CD4-positive, alpha-beta memory T cell (primary cell): Measurements from ENCODE around the gene TRIM26. TPM values are rescaled to one million over a fixed set of nuclear protein-coding genes. Genes with fewer than 3 reads are reported as not detected.
"Not testable (repeated sequence)": the region's sequence is repeated elsewhere in the genome, so short reads cannot be mapped to it uniquely, and the experiment has no call there.

ENCODE experiments used
- CTCF ChIA-PET: fragments of 350-600 bp; sonication (Branson Sonifier 250); formaldehyde crosslinking; loops from one replicate; lab custom pipeline; 2021; ENCODE audit warnings: inconsistent platforms; ENCODE audit not compliant: partially characterized antibody; lab: Charles Lee
- POLR2A ChIA-PET: fragments of 350-600 bp; sonication (Branson Sonifier 250); formaldehyde crosslinking; loops from one replicate; lab custom pipeline; 2021; ENCODE audit not compliant: partially characterized antibody; lab: Charles Lee
- DNase-seq, 5 donors: peaks; one replicate each; pipeline versions ENCODE4 v3.0.0 to v3.0.0-alpha.2; 2020 to 2022; ENCODE audit warnings: mixed read lengths in 1 of 5
- H3K27ac ChIP-seq: one replicate; pipeline ENCODE4 v1.7.0; 2013; ENCODE audit warnings: low read depth, low read length
- H3K27me3 ChIP-seq: 2 replicates; pipeline ENCODE4 v1.7.0; 2013; ENCODE audit warnings: mild to moderate bottlenecking, low read length, moderate library complexity; ENCODE audit not compliant: insufficient read depth
- H3K36me3 ChIP-seq: 2 replicates; pipeline ENCODE4 v1.7.0; 2013; ENCODE audit warnings: mild to moderate bottlenecking, low read length, moderate library complexity; ENCODE audit not compliant: insufficient read depth
- H3K4me1 ChIP-seq: 2 replicates; pipeline ENCODE4 v1.7.0; 2013; ENCODE audit warnings: mild to moderate bottlenecking, low read length, moderate library complexity; ENCODE audit not compliant: insufficient read depth
- H3K4me3 ChIP-seq, 2 donors: one replicate each; pipeline ENCODE4 v1.7.0; 2013; ENCODE audit warnings: low read length in 2 of 2, mild to moderate bottlenecking in 1 of 2
- H3K9me3 ChIP-seq, 2 donors: one replicate each; pipeline ENCODE4 v1.7.0; 2013; ENCODE audit warnings: low read length in 2 of 2, control low read depth in 1 of 2; ENCODE audit not compliant: control insufficient read depth in 1 of 2
- H3K27ac Mint-ChIP-seq, 7 donors: one replicate each; pipeline ENCODE4 v1.8.0; 2020 to 2021; ENCODE audit warnings: mixed read lengths in 7 of 7, mild to moderate bottlenecking in 6 of 7, inconsistent platforms in 3 of 7, moderate library complexity in 3 of 7
- H3K27me3 Mint-ChIP-seq, 2 donors: one replicate each; pipeline ENCODE4 v1.8.0; 2020 to 2021; ENCODE audit warnings: mixed read lengths in 2 of 2
- H3K36me3 Mint-ChIP-seq, 2 donors: one replicate each; pipeline ENCODE4 v1.8.0; 2020 to 2021; ENCODE audit warnings: mixed read lengths in 2 of 2, inconsistent platforms in 1 of 2, mild to moderate bottlenecking in 1 of 2
- H3K4me1 Mint-ChIP-seq, 4 donors: one replicate each; pipeline ENCODE4 v1.8.0; 2020 to 2021; ENCODE audit warnings: mixed read lengths in 4 of 4, mild to moderate bottlenecking in 1 of 4
- H3K4me3 Mint-ChIP-seq, 8 donors: one replicate each; pipeline ENCODE4 v1.8.0; 2020 to 2021; ENCODE audit warnings: mixed read lengths in 8 of 8, mild to moderate bottlenecking in 7 of 8, moderate library complexity in 6 of 8, inconsistent platforms in 3 of 8
- H3K9me3 Mint-ChIP-seq, 8 donors: one replicate each; pipeline ENCODE4 v1.8.0; 2020 to 2021; ENCODE audit warnings: mixed read lengths in 8 of 8, mild to moderate bottlenecking in 5 of 8, inconsistent platforms in 3 of 8, moderate library complexity in 1 of 8
- intact Hi-C: fragments of 100-400 bp; cut with micrococcal nuclease; formaldehyde crosslinking; loops from one replicate; pipeline ENCODE4 v1.15.1; 2023
- polyA plus RNA-seq, 2 donors: library from polyadenylated mRNA; unstranded; fragments of 300-500 nt; fragmentation: Illumina TruSeq; gene quantifications; one replicate each; pipeline ENCODE4 v1.2.3, GENCODE V29; 2021
- total RNA-seq, 2 experiments: library from RNA; stranded (reverse); gene quantifications; one replicate each; pipeline ENCODE4 v1.2.3, GENCODE V29; 2021

Gene TRIM26
- total RNA-seq: 10 to 100 TPM; 60.0 to 60.7 TPM
- polyA plus RNA-seq: 10 to 100 TPM; 17.3 to 51.0 TPM

DNA sequence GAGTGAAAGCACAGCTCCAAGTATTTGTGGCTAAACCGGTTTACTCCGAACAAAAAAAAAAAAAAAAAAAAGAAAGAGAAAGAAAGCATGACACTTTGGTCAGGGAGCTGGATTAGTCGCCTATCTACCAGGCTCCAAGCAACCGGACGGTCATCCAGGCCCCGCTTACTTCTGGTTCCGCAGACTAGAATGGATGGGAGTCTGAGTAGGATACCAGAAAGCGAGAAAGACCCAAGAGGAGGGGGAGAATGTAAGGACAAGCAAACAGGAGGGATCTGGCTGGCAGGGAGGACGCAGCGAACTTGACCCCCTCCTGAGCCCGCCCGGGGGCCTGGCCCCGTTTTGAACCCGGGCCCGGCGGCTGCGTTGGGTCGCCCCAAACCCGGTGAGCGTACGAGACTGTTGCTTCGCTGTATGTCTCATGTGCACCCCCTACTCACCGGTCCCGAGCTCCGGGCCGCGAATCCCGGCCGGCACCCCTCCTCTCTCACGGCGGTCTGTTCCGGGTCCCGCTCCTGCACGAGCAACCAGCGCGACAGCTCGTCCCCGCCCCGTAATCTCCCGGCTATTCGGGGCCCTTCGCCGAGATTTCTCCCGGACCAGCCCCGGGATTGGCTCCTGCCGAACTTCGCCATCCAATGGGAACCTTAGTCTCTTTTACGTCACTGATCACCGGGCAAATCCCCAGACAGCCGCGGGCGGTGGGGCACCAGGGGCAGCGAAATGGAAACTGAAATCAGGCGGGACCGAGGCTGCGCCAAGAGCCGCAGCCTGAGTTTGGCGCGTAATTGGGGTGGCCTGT, at the start of gene TRIM26:
TRIM26 (minus strand) TSS at position 542 of the 802 bp plus-strand sequence. CDS start 14,303 bp downstream, outside the sequence.
- ChIA-PET POLR2A (interaction anchor here (0.6 to 3.3 kb wide), 23 partner anchors 8 to 563 kb away, joined by 3 to 46 read pairs (median 4); partner anchors contain the start of genes MDC1, POLR1H, PPP1R11 and PRR3), CTCF (interaction anchor here (1.0 to 1.4 kb wide), 4 partner anchors 10 to 113 kb away, joined by 3 to 4 read pairs (median 4); partner anchors contain the start of gene TRIM39)
- no peaks in the 10 kb centered on the region for H3K36me3 ChIP-seq
- H3K27ac ChIP-seq: peak within 1 kb of the TSS; percentile 97
- Mint-ChIP-seq H3K36me3 (peaks cover 5 to 21% of the 10 kb centered on the region in 2 donors), H3K9me3 (no peaks in the 10 kb centered on the region), H3K27ac (peak within 1 kb of the TSS; percentile 98 to 100 (median 99)), H3K4me3 (peak within 1 kb of the TSS; percentile 94 to 99 (median 98)), H3K4me1 (peaks cover 46 to 72% (median 53%) of the 10 kb centered on the region in 4 donors), H3K27me3 (no peaks in the 10 kb centered on the region)
- peaks cover 50% of the 10 kb centered on the region for H3K4me1 ChIP-seq
- H3K9me3 ChIP-seq: no peaks in the 10 kb centered on the region
- H3K4me3 ChIP-seq: peak within 1 kb of the TSS; percentile 78 to 84
- intact Hi-C loops: loop anchor here (1.0 to 2.0 kb wide), 2 partner anchors 132 to 146 kb away; partner anchors contain the start of genes PPP1R11 and RPP21
- peak; percentile 97 to 99 (median 98) for DNase-seq
- H3K27me3 ChIP-seq: no peaks in the 10 kb centered on the region

- Histone ChIP-seq H3K9me3 (no peaks in the 10 kb centered on the region), H3K27me3 (no peaks in the 10 kb centered on the region), H3K27ac (peak overlapping the region; percentile 60), H3K36me3 (no peaks in the 10 kb centered on the region), H3K4me1 (peaks cover 7% of the 10 kb centered on the region), H3K4me3 (peak overlapping the region; percentile 31 to 79)
- Mint-ChIP-seq H3K4me1 (peaks cover 7 to 17% (median 10%) of the 10 kb centered on the region in 4 donors), H3K9me3 (peaks cover 0 to 4% (median 0%) of the 10 kb centered on the region in 8 donors), H3K27ac (peak overlapping the region in 5 of 7 donors; percentile 10 to 92 (median 48)), H3K27me3 (peaks cover 0 to 3% of the 10 kb centered on the region in 2 donors), H3K36me3 (peaks cover 5 to 8% of the 10 kb centered on the region in 2 donors), H3K4me3 (peak overlapping the region; percentile 86 to 97 (median 92))
- peak in 4 of 5 donors; percentile 4 to 18 (median 17) for DNase-seq
- POLR2A ChIA-PET: interaction anchor here (1.4 kb wide), 1 partner anchor 46 kb away, joined by 6 read pairs; no protein-coding TSS in a partner anchor
- CTCF ChIA-PET: no interaction called here
- intact Hi-C loops: no loop called here
These were observed 46.9 kb upstream of the TRIM26 start for GRCh38 chr6:30260036-30260504.

DNA sequence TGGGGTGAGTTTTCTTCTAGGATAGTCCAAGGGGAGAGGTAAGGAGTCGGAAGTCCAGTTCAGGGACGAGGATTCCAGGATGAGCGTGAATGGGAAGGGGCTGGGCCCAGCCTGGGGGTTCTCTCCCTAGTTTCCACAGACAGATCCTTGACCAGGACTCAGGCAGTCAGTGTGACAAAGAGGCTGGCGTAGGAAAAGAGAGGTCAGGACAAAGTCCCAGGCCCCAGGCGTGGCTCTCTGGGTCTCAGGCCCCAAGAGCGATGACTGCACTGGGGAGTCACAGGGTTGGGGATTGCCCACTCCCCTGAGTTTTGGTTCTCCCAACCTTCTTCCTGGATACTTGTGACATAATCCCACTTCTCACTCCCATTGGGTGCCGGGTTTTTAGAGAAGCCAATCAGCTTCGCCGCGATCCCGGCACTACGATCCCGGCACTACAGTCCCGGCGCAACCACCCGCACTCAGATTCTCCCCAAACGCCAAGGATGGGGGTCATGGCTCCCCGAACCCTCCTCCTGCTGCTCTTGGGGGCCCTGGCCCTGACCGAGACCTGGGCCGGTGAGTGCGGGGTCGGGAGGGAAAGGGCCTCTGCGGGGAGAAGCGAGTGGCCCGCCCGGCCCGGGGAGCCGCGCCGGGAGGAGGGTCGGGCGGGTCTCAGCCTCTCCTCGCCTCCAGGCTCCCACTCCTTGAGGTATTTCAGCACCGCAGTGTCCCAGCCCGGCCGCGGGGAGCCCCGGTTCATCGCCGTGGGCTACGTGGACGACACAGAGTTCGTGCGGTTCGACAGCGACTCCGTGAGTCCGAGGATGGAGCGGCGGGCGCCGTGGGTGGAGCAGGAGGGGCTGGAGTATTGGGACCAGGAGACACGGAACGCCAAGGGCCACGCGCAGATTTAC, 46.2 kb upstream of the TRIM26 start:
- H3K36me3 ChIP-seq: no peaks in the 10 kb centered on the region
- H3K27me3 ChIP-seq: no peaks in the 10 kb centered on the region
- peak overlapping the region; percentile 60 for H3K27ac ChIP-seq
- peak overlapping the region; percentile 31 to 79 for H3K4me3 ChIP-seq
- peaks cover 7% of the 10 kb centered on the region for H3K4me1 ChIP-seq
- ChIA-PET POLR2A (interaction anchor here (1.0 to 1.4 kb wide), 2 partner anchors 45 to 47 kb away, joined by 3 to 6 read pairs; partner anchors contain the start of gene TRIM26), CTCF (interaction anchor here (0.6 kb wide), 1 partner anchor 46 kb away, joined by 3 read pairs; the partner anchor contains the start of gene TRIM26)
- Mint-ChIP-seq H3K27me3 (peaks cover 0 to 3% of the 10 kb centered on the region in 2 donors), H3K4me3 (peak overlapping the region; percentile 86 to 97 (median 92)), H3K27ac (peak overlapping the region; percentile 70 to 93 (median 88)), H3K4me1 (peaks cover 7 to 17% (median 10%) of the 10 kb centered on the region in 4 donors), H3K9me3 (peaks cover 0 to 4% (median 0%) of the 10 kb centered on the region in 8 donors), H3K36me3 (peaks cover 5 to 8% of the 10 kb centered on the region in 2 donors)
- peak; percentile 49 to 73 (median 57) for DNase-seq
- intact Hi-C loops: loop anchor here (1.0 to 2.0 kb wide), 3 partner anchors 21 to 67 kb away; partner anchors contain the start of gene TRIM39
- H3K9me3 ChIP-seq: no peaks in the 10 kb centered on the region

GRCh38 chr6:30258204-30258603, 45.0 kb upstream of the TRIM26 start:
- no peaks in the 10 kb centered on the region for H3K9me3 ChIP-seq
- CTCF ChIA-PET: interaction anchor here (0.5 kb wide), 1 partner anchor 38 kb away, joined by 3 read pairs; no protein-coding TSS in a partner anchor
- intact Hi-C loops: loop anchor here (2.0 kb wide), 1 partner anchor 69 kb away; the partner anchor contains the start of gene TRIM39
- Mint-ChIP-seq H3K36me3 (peaks cover 0 to 6% of the 10 kb centered on the region in 2 donors), H3K27me3 (peaks cover 0 to 3% of the 10 kb centered on the region in 2 donors), H3K27ac (peak overlapping the region in 3 of 7 donors; percentile 6 to 85 (median 43)), H3K9me3 (peaks cover 0 to 4% (median 0%) of the 10 kb centered on the region in 8 donors), H3K4me3 (peak overlapping the region in 7 of 8 donors; percentile 21 to 92 (median 57)), H3K4me1 (peaks cover 7 to 17% (median 10%) of the 10 kb centered on the region in 4 donors)
- no peaks in the 10 kb centered on the region for H3K36me3 ChIP-seq
- POLR2A ChIA-PET: no interaction called here
- H3K4me3 ChIP-seq: no peak overlapping the region
- H3K27me3 ChIP-seq: no peaks in the 10 kb centered on the region
- peaks cover 7% of the 10 kb centered on the region for H3K4me1 ChIP-seq
- H3K27ac ChIP-seq: no peak overlapping the region
- DNase-seq: no peak

GRCh38 chr6:30252417-30252816, 39.2 kb upstream of the TRIM26 start:
- H3K4me1 Mint-ChIP-seq, H3K9me3 ChIP-seq, H3K4me3 ChIP-seq, H3K4me1 ChIP-seq, H3K36me3 Mint-ChIP-seq, H3K27me3 ChIP-seq, H3K27me3 Mint-ChIP-seq, CTCF ChIA-PET, H3K36me3 ChIP-seq, DNase-seq, H3K27ac Mint-ChIP-seq, intact Hi-C loops, H3K27ac ChIP-seq, POLR2A ChIA-PET, H3K4me3 Mint-ChIP-seq, H3K9me3 Mint-ChIP-seq: not testable (repeated sequence)

- H3K36me3 ChIP-seq: no peaks in the 10 kb centered on the region
- no peak overlapping the region for H3K4me3 ChIP-seq
- H3K36me3 Mint-ChIP-seq: no peaks in the 10 kb centered on the region
- no peak overlapping the region for H3K27ac ChIP-seq
- POLR2A ChIA-PET: no interaction called here
- H3K27me3 Mint-ChIP-seq: peaks cover 8 to 12% of the 10 kb centered on the region in 2 donors
- intact Hi-C loops: no loop called here
- H3K4me1 ChIP-seq: no peaks in the 10 kb centered on the region
- no peaks in the 10 kb centered on the region for H3K9me3 Mint-ChIP-seq
- no peak for DNase-seq
- CTCF ChIA-PET: no interaction called here
- H3K27me3 ChIP-seq: no peaks in the 10 kb centered on the region
- H3K27ac Mint-ChIP-seq: no peak overlapping the region
- H3K4me1 Mint-ChIP-seq: peaks cover 0 to 4% (median 1%) of the 10 kb centered on the region in 4 donors
- no peaks in the 10 kb centered on the region for H3K9me3 ChIP-seq
- H3K4me3 Mint-ChIP-seq: no peak overlapping the region
These were observed 31.4 kb upstream of the TRIM26 start for GRCh38 chr6:30244560-30244959.
